ENCODE results near the gene PYGB. TPM values are rescaled to one million over a fixed set of nuclear protein-coding genes. Genes with fewer than 3 reads are reported as not detected.

PYGB gene
- total RNA-seq, 1 experiment from 2014 or later: 435 TPM

DNA sequence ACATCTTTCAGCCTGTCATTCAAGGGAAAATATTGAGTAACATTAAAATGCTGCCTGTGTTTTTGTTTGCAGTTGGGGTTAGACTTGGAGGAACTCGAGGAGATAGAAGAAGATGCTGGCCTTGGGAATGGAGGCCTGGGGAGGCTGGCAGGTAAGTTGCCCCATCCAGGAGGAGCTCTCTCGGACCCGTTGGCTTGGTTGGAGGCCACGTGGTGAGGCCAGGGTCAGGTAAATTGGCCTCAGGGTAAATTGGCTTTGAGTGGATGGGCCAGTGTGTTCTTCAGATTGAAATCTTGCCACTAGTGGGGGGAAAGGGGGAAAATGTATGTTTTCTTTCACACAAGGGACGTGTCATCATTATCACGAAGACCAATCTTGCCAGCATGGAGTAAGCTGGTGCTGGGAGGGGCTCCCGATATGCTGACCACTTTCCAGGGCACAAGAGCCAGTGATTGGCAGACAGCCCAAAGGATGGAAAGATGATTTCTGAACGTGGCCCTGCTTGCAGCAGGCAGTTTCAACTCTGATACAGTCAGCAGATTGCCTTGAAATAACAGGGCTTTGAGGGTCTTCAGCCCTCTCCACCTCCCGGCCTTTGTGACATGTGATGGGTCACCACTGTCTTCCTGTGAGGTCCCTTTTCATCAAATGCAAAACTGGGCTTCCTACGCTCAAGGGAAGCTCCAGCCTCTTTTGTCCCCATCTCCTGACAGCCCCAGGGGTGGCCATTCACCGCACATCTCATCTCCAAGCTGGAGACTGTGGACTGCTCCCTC is 21.4 kb downstream of the PYGB start:
- peaks cover 7% of the 10 kb centered on the region for H3K4me1 Mint-ChIP-seq (ENCODE audit: insufficient read depth, unreplicated experiment)
- no peak for TF ChIP-seq CTCF (IDR thresholded peaks at IDR 0.05; ENCODE audit: unreplicated experiment)
- no peak overlapping the region for H3K4me3 Mint-ChIP-seq (ENCODE audit: unreplicated experiment)
- intact Hi-C loops (cut with micrococcal nuclease): no loop called here
- ChIA-PET POLR2A (interaction anchor here (1.4 to 2.5 kb wide), 4 partner anchors 14 to 26 kb away, joined by 4 to 16 read pairs (median 5); partner anchors contain the start of gene PYGB), CTCF (interaction anchor here (0.6 to 2.2 kb wide), 3 partner anchors 25 to 204 kb away, joined by 3 to 7 read pairs (median 4); no protein-coding TSS in a partner anchor)
- no TSS peak for BruUV-seq (replicated peaks)
- no peaks in the 10 kb centered on the region for H3K9me3 Mint-ChIP-seq (ENCODE audit: unreplicated experiment)
- DNase-seq (ENCODE audit: unreplicated experiment): no peak
- H3K27me3 Mint-ChIP-seq (ENCODE audit: insufficient read depth, unreplicated experiment): no peaks in the 10 kb centered on the region
- H3K27ac Mint-ChIP-seq (ENCODE audit: low read depth, unreplicated experiment): peak overlapping the region; percentile 74
- peaks cover 91% of the 10 kb centered on the region for H3K36me3 Mint-ChIP-seq (ENCODE audit: insufficient read depth, unreplicated experiment)

DNA sequence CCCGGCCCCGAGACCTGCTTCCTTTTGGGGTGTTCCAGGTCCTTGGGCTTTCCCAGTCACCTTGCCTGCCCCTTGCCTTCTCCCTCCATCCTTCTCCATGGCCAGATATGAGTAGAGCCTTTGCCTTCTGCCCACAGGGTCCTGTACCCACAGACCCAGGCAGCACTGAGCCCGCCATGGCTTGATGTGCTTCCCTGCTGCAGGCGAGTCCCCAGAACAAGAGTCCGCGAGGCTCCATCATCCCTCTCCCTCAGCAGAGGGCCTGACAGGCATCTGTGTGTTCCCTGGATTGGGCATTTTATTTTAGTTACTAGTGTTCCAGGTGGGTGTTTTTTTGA is 21.9 kb downstream of the PYGB start:
- intact Hi-C loops (cut with micrococcal nuclease): no loop called here
- H3K27ac Mint-ChIP-seq (ENCODE audit: low read depth, unreplicated experiment): peak overlapping the region; percentile 74
- H3K27me3 Mint-ChIP-seq (ENCODE audit: insufficient read depth, unreplicated experiment): no peaks in the 10 kb centered on the region
- ChIA-PET CTCF (interaction anchor here (2.2 kb wide), 1 partner anchor 26 kb away, joined by 7 read pairs; no protein-coding TSS in a partner anchor), POLR2A (interaction anchor here (2.5 kb wide), 1 partner anchor 19 kb away, joined by 16 read pairs; no protein-coding TSS in a partner anchor)
- peaks cover 95% of the 10 kb centered on the region for H3K36me3 Mint-ChIP-seq (ENCODE audit: insufficient read depth, unreplicated experiment)
- peaks cover 7% of the 10 kb centered on the region for H3K4me1 Mint-ChIP-seq (ENCODE audit: insufficient read depth, unreplicated experiment)
- no peak overlapping the region for H3K4me3 Mint-ChIP-seq (ENCODE audit: unreplicated experiment)
- no peak for TF ChIP-seq CTCF (IDR thresholded peaks at IDR 0.05; ENCODE audit: unreplicated experiment)
- no TSS peak for BruUV-seq (replicated peaks)
- no peaks in the 10 kb centered on the region for H3K9me3 Mint-ChIP-seq (ENCODE audit: unreplicated experiment)
- no peak for DNase-seq (ENCODE audit: unreplicated experiment)

DNA sequence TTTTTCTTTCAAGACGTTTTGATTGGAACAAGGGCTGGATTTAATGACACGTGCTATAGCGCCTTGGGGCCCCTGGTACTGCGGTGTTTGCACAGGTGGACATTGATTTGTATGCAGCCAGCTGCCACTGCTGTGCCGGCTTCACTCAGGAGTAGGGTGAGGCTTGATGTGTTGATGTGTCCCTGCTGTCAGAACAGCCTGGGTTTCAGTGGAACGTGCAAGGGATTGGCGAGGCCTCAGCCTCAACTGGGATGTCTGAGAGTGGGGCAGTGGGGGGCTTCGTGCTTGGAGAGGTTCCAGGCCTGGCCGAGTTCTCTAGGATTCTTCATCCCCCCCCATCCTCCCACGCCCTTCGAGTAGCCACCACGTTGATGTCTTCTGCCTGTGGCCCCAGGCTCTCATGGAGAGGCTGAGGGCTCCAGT is 23.0 kb downstream of the PYGB start:
- Mint-ChIP-seq H3K27me3 (ENCODE audit: insufficient read depth, unreplicated experiment) (no peaks in the 10 kb centered on the region), H3K27ac (ENCODE audit: low read depth, unreplicated experiment) (no peak overlapping the region), H3K4me1 (ENCODE audit: insufficient read depth, unreplicated experiment) (peaks cover 7% of the 10 kb centered on the region), H3K36me3 (ENCODE audit: insufficient read depth, unreplicated experiment) (peaks cover 97% of the 10 kb centered on the region), H3K4me3 (ENCODE audit: unreplicated experiment) (no peak overlapping the region), H3K9me3 (ENCODE audit: unreplicated experiment) (no peaks in the 10 kb centered on the region)
- POLR2A ChIA-PET: no interaction called here
- CTCF ChIA-PET: interaction anchor here (0.9 kb wide), 1 partner anchor 16 kb away, joined by 3 read pairs; no protein-coding TSS in a partner anchor
- TF ChIP-seq CTCF (IDR thresholded peaks at IDR 0.05; ENCODE audit: unreplicated experiment): no peak
- no TSS peak for BruUV-seq (replicated peaks)
- intact Hi-C loops (cut with micrococcal nuclease): no loop called here
- no peak for DNase-seq (ENCODE audit: unreplicated experiment)

DNA sequence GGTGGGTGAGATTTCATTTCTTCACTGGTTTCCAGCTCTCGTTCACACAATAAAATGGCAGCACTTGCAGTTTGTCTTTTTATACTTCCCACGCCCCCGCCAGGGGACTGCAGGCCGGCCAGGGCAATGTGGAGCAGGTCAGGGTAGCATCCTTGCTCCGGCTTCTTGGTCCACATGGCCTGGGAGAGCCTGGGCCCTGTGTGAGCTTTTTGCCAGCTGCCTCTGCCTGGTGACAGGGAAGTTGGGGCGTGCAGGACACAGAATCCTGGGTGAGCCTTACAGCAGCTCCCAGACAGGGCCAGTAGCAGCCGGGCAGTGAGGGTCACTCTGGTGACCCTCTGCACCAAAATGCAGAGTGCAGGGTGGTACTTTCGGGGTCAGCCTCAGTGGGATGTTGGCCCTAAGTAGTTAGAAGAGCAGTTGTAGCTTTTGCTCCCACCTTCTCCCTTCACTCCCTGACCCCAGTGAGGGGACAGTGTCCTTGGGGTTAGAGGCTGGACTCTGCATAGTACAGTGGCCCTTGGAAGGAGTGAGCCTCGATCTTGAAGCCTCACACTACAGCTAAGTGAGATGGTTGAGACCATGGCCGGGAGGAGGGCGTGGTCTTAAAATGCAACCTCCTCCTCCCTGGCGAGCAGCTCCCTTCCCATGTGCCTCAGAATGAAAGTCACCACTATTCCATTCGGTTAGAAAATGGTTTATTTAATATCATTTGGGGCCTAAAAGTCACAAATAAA is 23.8 kb downstream of the PYGB start:
- Mint-ChIP-seq H3K36me3 (ENCODE audit: insufficient read depth, unreplicated experiment) (peaks cover 97% of the 10 kb centered on the region), H3K9me3 (ENCODE audit: unreplicated experiment) (no peaks in the 10 kb centered on the region), H3K4me3 (ENCODE audit: unreplicated experiment) (no peak overlapping the region), H3K27me3 (ENCODE audit: insufficient read depth, unreplicated experiment) (no peaks in the 10 kb centered on the region), H3K27ac (ENCODE audit: low read depth, unreplicated experiment) (no peak overlapping the region), H3K4me1 (ENCODE audit: insufficient read depth, unreplicated experiment) (peaks cover 7% of the 10 kb centered on the region)
- ChIA-PET CTCF (interaction anchor here (0.9 to 1.1 kb wide), 2 partner anchors 10 to 15 kb away, joined by 3 read pairs; no protein-coding TSS in a partner anchor), POLR2A (interaction anchor here (0.7 to 1.7 kb wide), 6 partner anchors 18 to 195 kb away, joined by 3 to 7 read pairs (median 3); partner anchors contain the start of gene PYGB)
- TF ChIP-seq CTCF (IDR thresholded peaks at IDR 0.05; ENCODE audit: unreplicated experiment): no peak
- intact Hi-C loops (cut with micrococcal nuclease): no loop called here
- no peak for DNase-seq (ENCODE audit: unreplicated experiment)
- no TSS peak for BruUV-seq (replicated peaks)

Data from MCF 10A (cell line).